IPS-18c (cell line): ENCODE data around the gene TNFAIP3.

Source experiments
- H3K4me3 ChIP-seq: 2 replicates; pipeline ENCODE4 v1.7.0; 2013; ENCODE audit warnings: low read depth, mild to moderate bottlenecking, low read length, moderate library complexity; ENCODE audit not compliant: insufficient read depth
- H3K9me3 ChIP-seq: one replicate; pipeline ENCODE4 v1.6.1; 2013; ENCODE audit warnings: mild to moderate bottlenecking, low read length, moderate library complexity; ENCODE audit not compliant: control insufficient read depth, insufficient read depth

The TNFAIP3 gene

DNA sequence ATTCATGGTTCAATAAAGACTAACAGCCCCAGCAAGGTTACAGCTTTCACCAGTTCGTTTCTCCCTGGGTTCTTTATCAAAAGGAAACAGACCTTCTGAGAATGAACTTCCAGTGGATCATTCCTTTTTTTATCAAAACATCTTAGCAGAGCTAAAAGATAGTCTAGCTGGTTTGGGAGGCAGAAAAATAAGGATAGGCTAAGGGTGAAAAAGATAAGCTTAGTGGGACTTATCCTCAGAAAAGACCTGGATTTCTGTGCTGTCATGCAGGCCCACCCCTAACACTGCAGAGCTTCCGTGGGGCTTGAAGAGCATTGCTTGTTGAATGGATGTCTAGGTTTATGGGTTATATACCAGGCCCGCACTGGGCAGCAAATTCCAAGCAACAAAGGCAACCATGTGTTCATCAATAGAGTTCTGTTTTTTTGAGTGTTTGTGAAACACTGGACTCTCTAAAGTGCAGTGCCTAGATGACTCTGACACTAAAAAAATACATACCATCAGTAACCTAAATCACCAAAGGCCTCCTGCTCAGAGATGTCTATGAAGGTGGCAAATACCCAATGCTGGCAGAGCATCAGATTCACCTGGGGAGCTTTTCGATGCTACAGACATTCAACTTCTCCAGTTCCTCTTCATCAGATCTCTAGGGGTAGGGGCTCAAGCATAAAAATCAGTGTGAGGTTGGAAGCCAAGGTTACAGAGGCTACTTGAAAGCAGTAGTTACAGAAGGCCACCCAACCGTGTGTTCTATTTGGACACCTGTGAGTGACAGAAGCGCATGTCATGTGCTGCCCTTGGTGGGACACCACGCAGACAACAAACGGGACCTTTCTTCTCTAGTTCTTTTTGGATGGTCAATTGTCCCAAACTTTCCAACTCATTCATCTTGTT is 53.0 kb downstream of the TNFAIP3 start:
- Histone ChIP-seq H3K9me3 (peaks cover 4% of the 10 kb centered on the region), H3K4me3 (no peak overlapping the region)

DNA sequence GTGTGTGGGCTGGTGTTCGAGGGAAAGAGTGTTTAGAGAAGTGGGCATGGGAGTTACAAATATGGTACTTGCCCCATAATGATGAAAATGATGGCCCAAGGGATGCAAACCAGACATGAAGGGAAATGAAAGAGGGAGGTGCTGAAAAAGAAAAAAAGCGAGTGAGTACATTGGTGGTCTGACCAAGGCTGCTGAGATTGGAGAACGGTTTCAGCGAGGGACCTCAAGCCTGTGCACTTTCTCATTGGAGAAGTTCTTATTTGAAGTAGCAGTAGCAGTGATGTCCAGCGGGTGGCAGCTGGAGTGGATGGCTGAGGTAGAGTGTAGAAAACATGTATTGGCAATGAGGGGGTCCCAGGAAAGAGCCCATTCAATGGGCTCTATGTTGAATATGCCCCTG is 54.8 kb downstream of the TNFAIP3 start:
- Histone ChIP-seq H3K4me3 (no peak overlapping the region), H3K9me3 (peaks cover 4% of the 10 kb centered on the region)

DNA sequence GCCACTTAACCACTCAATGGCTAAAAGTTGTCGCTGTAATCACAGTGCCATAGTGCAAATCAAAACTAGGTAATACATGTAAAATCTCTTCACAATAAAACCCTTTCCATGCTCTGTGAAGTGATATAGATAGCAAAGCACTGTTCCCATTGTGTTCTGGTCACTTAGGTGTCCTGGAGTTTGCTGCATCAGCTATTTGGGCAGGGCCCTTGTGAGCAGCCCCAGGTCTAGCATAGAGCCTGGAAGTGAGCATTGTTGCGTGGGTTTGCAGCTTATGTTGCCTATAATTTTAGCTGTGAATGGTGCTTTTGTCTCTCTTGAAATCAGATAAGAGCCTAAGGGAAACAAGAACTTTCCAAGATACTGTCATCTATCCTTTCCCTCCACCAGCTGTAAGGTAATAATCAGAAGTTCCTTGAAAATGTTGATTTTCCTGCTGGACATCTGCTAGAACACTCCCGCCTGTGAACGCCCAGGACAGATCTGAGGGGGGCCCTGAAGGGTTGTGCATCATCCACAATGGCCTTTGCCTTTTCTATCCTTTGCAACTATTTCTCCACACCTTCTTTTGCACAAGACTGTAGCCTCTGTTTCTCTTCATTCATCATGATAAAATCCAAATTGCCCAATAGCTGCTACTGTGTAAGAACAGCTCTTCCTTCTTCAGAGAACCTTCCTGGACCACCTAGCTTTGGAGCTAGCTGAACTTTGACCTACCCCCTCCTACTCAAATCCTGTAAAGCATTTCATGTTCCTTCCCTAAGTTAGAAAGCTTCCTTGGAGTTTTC is 57.0 kb downstream of the TNFAIP3 start:
- H3K4me3 ChIP-seq: no peak overlapping the region
- H3K9me3 ChIP-seq: peaks cover 4% of the 10 kb centered on the region

DNA sequence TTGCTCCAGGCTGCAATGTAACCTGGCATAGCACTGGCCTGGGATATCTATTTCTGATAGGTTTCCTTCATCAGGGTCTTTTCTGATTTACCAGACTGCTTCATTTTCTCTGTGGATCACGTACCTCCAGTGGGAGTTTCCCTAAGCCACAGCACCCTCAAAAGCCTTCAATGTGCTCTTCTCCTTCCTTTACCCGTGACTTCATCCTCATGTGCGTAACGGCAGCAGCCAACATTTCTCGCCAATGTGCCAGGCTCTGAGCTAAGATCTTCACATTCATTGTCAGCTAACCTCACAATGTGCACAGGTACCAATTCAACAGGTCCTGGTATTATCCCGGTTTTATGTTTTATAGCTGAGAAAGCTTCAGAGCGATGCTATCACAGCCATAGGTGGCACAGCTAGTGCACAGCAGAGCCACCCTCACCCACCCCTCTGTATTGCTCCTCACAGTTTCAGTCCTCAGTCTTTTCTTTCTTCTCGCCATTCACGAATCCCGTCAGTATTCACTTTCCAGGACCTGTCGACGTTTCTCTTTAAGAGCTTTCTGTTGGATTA is 58.2 kb downstream of the TNFAIP3 start:
- H3K9me3 ChIP-seq: peaks cover 3% of the 10 kb centered on the region
- no peak overlapping the region for H3K4me3 ChIP-seq

DNA sequence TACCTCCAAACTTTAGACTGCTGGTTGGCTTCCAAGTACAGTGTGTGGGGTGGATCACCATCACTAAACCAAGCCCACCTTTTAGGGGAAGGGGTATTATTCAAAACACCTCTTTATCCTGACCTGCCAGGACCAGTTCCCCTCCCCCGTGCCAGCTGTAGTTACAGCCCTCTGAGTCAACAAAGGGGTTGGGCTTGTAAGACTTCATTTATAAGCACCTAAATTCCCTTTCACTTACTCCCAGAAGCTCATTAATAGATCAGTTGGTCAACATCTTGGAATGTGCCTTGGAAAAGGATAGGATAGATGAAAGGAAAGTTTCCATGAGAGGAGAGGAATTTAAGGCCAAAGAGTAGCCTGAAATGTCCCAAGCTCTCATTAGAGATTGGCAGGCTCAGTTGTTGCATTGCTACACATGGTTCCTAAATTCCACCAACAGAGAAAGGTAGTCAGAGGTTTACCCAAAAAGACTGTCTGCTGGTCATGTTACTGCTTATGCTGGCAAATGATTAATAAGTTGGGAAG is 59.2 kb downstream of the TNFAIP3 start:
- Histone ChIP-seq H3K9me3 (no peaks in the 10 kb centered on the region), H3K4me3 (no peak overlapping the region)

DNA sequence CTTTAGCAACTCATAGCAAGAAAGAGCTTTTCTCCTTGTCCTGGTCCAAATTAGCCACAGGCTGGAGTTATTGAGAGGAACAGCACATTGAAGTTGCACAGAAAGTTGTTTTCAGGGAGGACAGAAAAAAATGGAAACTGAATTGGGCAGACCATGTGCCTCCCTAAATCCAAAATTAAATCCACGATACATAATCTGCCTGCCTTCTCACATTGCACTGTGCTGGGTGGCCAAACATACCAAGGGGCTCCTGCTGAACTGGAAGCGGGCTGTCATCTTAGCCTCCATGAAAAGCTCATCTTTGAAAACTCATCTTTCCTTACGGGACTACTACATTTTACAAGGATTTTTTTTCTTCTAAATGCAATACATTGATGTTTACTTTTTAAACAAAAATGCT is 59.9 kb downstream of the TNFAIP3 start:
- no peaks in the 10 kb centered on the region for H3K9me3 ChIP-seq
- H3K4me3 ChIP-seq: no peak overlapping the region

DNA sequence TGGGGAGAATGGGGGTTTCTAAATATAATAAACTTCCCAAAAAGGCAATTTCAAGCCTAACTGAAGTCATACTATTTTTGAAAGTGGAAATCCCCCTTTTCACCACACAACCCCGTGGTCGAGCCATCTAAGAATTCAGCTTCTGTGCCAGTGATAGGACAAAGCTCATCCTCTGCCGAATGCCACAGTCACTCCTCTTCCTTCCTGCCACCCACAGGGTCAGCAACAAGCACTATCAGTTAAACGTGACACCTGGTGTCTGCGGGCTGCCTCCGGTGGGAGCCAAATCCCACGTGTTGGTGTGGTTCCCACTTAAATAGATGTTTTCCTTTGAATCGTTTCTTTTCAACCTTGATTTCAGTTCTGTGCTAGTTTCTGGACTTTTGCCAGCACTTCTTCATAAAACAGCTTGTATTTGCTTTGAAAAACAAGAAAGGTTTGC is 60.7 kb downstream of the TNFAIP3 start:
- no peak overlapping the region for H3K4me3 ChIP-seq

DNA sequence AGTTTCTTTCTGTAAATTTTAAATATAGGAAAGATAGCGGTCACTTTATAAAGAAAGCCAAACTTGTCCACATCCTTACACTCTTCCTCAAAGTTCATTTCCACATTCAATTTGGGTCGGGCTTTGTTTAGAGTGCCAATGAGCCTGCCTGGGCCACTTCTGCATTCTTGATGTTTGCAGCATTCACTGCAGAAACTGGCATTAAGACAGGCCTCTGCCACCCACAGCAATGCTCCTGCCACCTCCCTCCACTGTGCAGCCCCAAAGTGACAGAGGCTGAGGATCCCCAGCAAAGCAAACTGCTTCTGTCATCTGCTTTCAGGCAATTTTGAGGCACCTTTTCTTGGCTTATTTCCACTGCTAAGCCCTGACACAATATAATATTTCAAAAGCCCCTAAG is 61.2 kb downstream of the TNFAIP3 start:
- Histone ChIP-seq H3K9me3 (no peaks in the 10 kb centered on the region), H3K4me3 (no peak overlapping the region)

More for the DNA sequence above, 60.7 kb downstream of the TNFAIP3 start:
- H3K9me3 ChIP-seq: no peaks in the 10 kb centered on the region

DNA sequence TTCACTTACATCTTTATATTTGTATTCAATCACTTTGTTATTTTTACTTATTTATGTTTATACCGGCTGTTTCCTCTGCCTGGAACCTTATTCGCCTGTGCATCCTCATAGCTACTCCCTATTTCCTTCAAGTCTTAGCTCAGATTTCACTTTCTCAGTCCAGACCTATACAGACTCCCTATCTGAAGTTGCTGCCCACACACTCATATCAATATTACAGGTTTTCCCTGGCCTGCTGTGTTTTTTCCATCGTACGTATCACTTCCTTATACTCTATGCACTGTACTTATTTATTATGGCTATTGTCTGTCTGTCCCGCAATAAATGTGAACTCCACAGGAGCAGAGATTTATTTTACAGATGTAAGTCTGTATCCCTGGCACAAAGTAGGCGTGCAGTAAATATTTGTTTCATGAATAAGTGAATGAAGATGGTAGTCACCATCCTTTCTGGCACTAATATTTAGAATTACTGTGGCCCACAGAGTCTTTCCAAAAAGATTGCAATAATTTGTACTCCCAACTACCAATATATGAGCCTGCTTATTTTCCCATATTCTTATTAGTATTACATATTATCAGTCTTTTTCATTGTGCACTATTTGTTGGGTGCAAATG is 64.9 kb downstream of the TNFAIP3 start:
- no peak overlapping the region for H3K4me3 ChIP-seq
- H3K9me3 ChIP-seq: no peaks in the 10 kb centered on the region
